ENCODE data around the gene AOC2.

GRCh38 chr17:42832213-42832933 is 12.0 kb upstream of the AOC2 start:
- TF ChIP-seq JUN (IDR thresholded peaks at IDR 0.05; ENCODE audit: borderline replicate concordance, low read depth, low read length) = no peak
- no peak for TF ChIP-seq JUN (CRISPR knock-in tag; IDR thresholded peaks at IDR 0.05; ENCODE audit: borderline replicate concordance)
- TF ChIP-seq CHD2 (IDR thresholded peaks at IDR 0.05; ENCODE audit: low read depth, low read length) = no peak
- no peak for TF ChIP-seq KLF1 (tag; IDR thresholded peaks at IDR 0.05)
- no peak for TF ChIP-seq ETS1 (conservative IDR thresholded peaks at IDR 0.05; ENCODE audit: control insufficient read depth, low read depth, low read length)
